SU-DHL-6 (cell line): ENCODE results near the gene ERBB4.

Experiments used
- CTCF ChIP-seq: fragments of 200-600 bp; sonication (generic); IDR thresholded peaks from one replicate; pipeline ENCODE4 v1.5.1; 2017; ENCODE audit warnings: antibody characterized with exemption, mild to moderate bottlenecking, low read length, moderate library complexity; ENCODE audit not compliant: insufficient read depth, poor library complexity, severe bottlenecking
- EZH2phosphoT487 ChIP-seq: fragments of 200-600 bp; sonication (generic), shearing (Covaris generic); conservative IDR thresholded peaks from 2 replicates; pipeline ENCODE4 v1.6.1; 2018; ENCODE audit warnings: mild to moderate bottlenecking, antibody characterized with exemption, low read length, moderate library complexity, mixed read lengths

DNA sequence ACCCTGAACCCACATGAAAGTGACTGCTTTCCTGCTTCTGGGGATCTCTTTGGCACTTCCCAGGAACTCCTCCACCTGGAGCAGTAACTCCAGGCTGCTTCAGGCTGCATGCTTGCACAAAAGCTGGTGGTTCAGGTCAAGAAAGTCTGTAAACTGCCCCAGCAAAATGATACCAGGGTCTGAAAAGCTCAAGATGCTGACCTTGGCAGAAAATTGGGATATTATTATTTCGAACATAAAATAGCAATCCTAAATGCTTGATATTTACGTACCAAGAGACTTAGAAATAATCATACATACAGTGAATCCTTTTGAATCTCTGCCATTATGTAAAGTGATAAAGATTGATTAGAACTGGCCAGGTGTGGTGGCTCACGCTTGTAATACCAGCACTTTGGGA, 674.3 kb downstream of the ERBB4 start:
- no peak for TF ChIP-seq CTCF
- TF ChIP-seq EZH2phosphoT487 = no peak
